ENCODE measurements around the gene SPSB3. TPM values are rescaled to one million over a fixed set of nuclear protein-coding genes. Genes with fewer than 3 reads are reported as not detected.
A peak's percentile ranks its signal among the peaks of the same experiment; 100 is the strongest.

Gene SPSB3
- total and polyA plus RNA-seq, 2 of the 13 experiments (the other 11 are each of a cell fraction or from before 2014, with no cell fraction given), result 13.2 to 21.9 TPM

GRCh38 chr16:1828645-1829410 is 46.5 kb upstream of the SPSB3 start (continued):
- peak; percentile 83; the same call in 1 of the 2 replicates for TF ChIP-seq TEF (CRISPR knock-in tag; IDR thresholded peaks at IDR 0.05)
- no peak for TF ChIP-seq POLR2AphosphoS2 (IDR thresholded peaks at IDR 0.05; ENCODE audit: low read depth, low read length)
- peak; percentile 72 for TF ChIP-seq RBFOX2 (IDR thresholded peaks at IDR 0.05; ENCODE audit: low read depth, low read length)
- peak; percentile 71; the same call in 1 of the 2 replicates for TF ChIP-seq CREM (IDR thresholded peaks at IDR 0.05)
- TF ChIP-seq CREM (CRISPR knock-in tag; IDR thresholded peaks at IDR 0.05), result no peak
- TF ChIP-seq MEF2D (CRISPR knock-in tag; IDR thresholded peaks at IDR 0.05), result peak; percentile 67
- no peak for TF ChIP-seq AKNA (CRISPR knock-in tag; IDR thresholded peaks at IDR 0.05; ENCODE audit: borderline replicate concordance)
- no peak for TF ChIP-seq ZNF234 (CRISPR knock-in tag; conservative IDR thresholded peaks at IDR 0.05)
- peak; percentile 41; the same call in 1 of the 2 replicates for TF ChIP-seq BCL6 (CRISPR knock-in tag; IDR thresholded peaks at IDR 0.05)
- no peak for TF ChIP-seq ZBTB40 (IDR thresholded peaks at IDR 0.05)
- peak; percentile 42; the same call in 1 of the 2 replicates for TF ChIP-seq ZBTB40 (CRISPR knock-in tag; IDR thresholded peaks at IDR 0.05)
- 0 out of 2 replicates have a peak, but pooled peaks have one; percentile 27 for TF ChIP-seq ZNF414 (CRISPR knock-in tag; IDR thresholded peaks at IDR 0.05)
- peak; percentile 43 for TF ChIP-seq ZSCAN21 (CRISPR knock-in tag; IDR thresholded peaks at IDR 0.05; ENCODE audit: borderline replicate concordance)
- peak; percentile 41; the same call in 1 of the 2 replicates for TF ChIP-seq SP4 (CRISPR knock-in tag; IDR thresholded peaks at IDR 0.05)

Data from HepG2 (cell line).